Coronary artery (tissue), 2 donors: ENCODE results near the gene CAPRIN1.
"Not testable (repeated sequence)": the region's sequence is repeated elsewhere in the genome, so short reads cannot be mapped to it uniquely, and the experiment has no call there.

ENCODE experiments used
- DNase-seq: peaks from one replicate; pipeline ENCODE4 v3.0.0-alpha.2; 2017; ENCODE audit warnings: low spot score
- H3K27ac ChIP-seq, 2 donors: fragments of 200-600 bp; sonication (generic); one replicate each; pipeline ENCODE4 v1.5.1; 2016 to 2019
- H3K4me3 ChIP-seq: fragments of 200-600 bp; sonication (generic); 2 replicates; pipeline ENCODE4 v1.5.1; 2016; ENCODE audit warnings: mild to moderate bottlenecking, moderate library complexity
- CTCF ChIP-seq: fragments of 200-600 bp; sonication (generic); IDR thresholded peaks from one replicate; pipeline ENCODE4 v1.5.1; 2019; ENCODE audit warnings: antibody characterized with exemption

CAPRIN1 gene

GRCh38 chr11:34063061-34063795 lies 11.7 kb downstream of the CAPRIN1 start:
- Histone ChIP-seq H3K27ac (no peak overlapping the region), H3K4me3 (no peak overlapping the region)
- DNase-seq, result no peak
- no peak for TF ChIP-seq CTCF

GRCh38 chr11:34064291-34064690 lies 12.8 kb downstream of the CAPRIN1 start:
- Histone ChIP-seq H3K27ac (no peak overlapping the region), H3K4me3 (no peak overlapping the region)
- TF ChIP-seq CTCF, result no peak
- DNase-seq, result no peak

- Histone ChIP-seq H3K27ac (no peak overlapping the region), H3K4me3 (no peak overlapping the region)
- DNase-seq, result no peak
- TF ChIP-seq CTCF, result no peak
These were observed 14.1 kb downstream of the CAPRIN1 start for GRCh38 chr11:34065505-34066203.

- H3K27ac ChIP-seq, result not testable (repeated sequence)
These were observed 15.2 kb downstream of the CAPRIN1 start for GRCh38 chr11:34066766-34067165.

GRCh38 chr11:34067383-34068065 lies 16.0 kb downstream of the CAPRIN1 start:
- DNase-seq, result no peak
- no peak overlapping the region for H3K27ac ChIP-seq
- H3K4me3 ChIP-seq, result no peak overlapping the region
- no peak for TF ChIP-seq CTCF

More at GRCh38 chr11:34066766-34067165, 15.2 kb downstream of the CAPRIN1 start:
- H3K4me3 ChIP-seq, DNase-seq: not testable (repeated sequence)

GRCh38 chr11:34068111-34068510 lies 16.6 kb downstream of the CAPRIN1 start:
- no peak overlapping the region for H3K4me3 ChIP-seq
- TF ChIP-seq CTCF, result no peak
- DNase-seq, result no peak
- no peak overlapping the region for H3K27ac ChIP-seq

GRCh38 chr11:34071306-34071705 lies 19.8 kb downstream of the CAPRIN1 start:
- H3K4me3 ChIP-seq, H3K27ac ChIP-seq, DNase-seq: not testable (repeated sequence)

GRCh38 chr11:34072041-34072440 lies 20.5 kb downstream of the CAPRIN1 start:
- no peak for TF ChIP-seq CTCF
- DNase-seq, result no peak
- H3K4me3 ChIP-seq, result no peak overlapping the region
- no peak overlapping the region for H3K27ac ChIP-seq
